Kidney (tissue), 14 donors: ENCODE results near the gene CCDC169. TPM values are rescaled to one million over a fixed set of nuclear protein-coding genes. Genes with fewer than 3 reads are reported as not detected.

Experiments
- DNase-seq, 5 donors: peaks; one replicate each; pipeline ENCODE4 v3.0.0-alpha.2; 2013 to 2020
- FAIRE-seq: peaks from 2 replicates; lab custom pipeline; 2012; peaks lifted over from hg19 to GRCh38; lab: Jason Lieb, UNC
- H3K27ac ChIP-seq, 2 donors: one replicate each; pipeline ENCODE4 v1.7.0; 2013; ENCODE audit warnings: low read depth in 2 of 2, low read length in 2 of 2, inconsistent platforms in 1 of 2
- H3K27me3 ChIP-seq: one replicate; pipeline ENCODE4 v1.7.1; 2013; ENCODE audit warnings: low read length, inconsistent platforms; ENCODE audit not compliant: control insufficient read depth, insufficient read depth
- H3K36me3 ChIP-seq, 3 donors: one replicate each; pipeline versions ENCODE4 v1.7.0 to v1.7.1; 2013; ENCODE audit warnings: low read length in 3 of 3, control low read depth in 1 of 3, inconsistent platforms in 1 of 3; ENCODE audit not compliant: insufficient read depth in 3 of 3, control insufficient read depth in 2 of 3
- H3K4me1 ChIP-seq, 3 donors: one replicate each; pipeline versions ENCODE4 v1.7.0 to v1.7.1; 2013; ENCODE audit warnings: low read length in 3 of 3, inconsistent platforms in 1 of 3, low read depth in 1 of 3; ENCODE audit not compliant: control insufficient read depth in 2 of 3, insufficient read depth in 2 of 3
- H3K4me3 ChIP-seq, 3 donors: one replicate each; pipeline versions ENCODE4 v1.7.0 to v1.8.1; 2013; ENCODE audit warnings: low read length in 3 of 3, control low read depth in 1 of 3, inconsistent platforms in 1 of 3
- H3K9ac ChIP-seq, 3 donors: one replicate each; pipeline versions ENCODE4 v1.7.0 to v1.7.1; 2013; ENCODE audit warnings: low read length in 3 of 3, control low read depth in 1 of 3, inconsistent platforms in 1 of 3
- H3K9me3 ChIP-seq, 3 donors: one replicate each; pipeline versions ENCODE4 v1.7.0 to v1.7.1; 2013; ENCODE audit warnings: low read length in 3 of 3, control low read depth in 1 of 3, inconsistent platforms in 1 of 3; ENCODE audit not compliant: control insufficient read depth in 2 of 3, insufficient read depth in 1 of 3
- CTCF ChIP-seq: IDR thresholded peaks from 3 replicates; pipeline ENCODE4 v1.5.1; 2012; ENCODE audit warnings: mild to moderate bottlenecking, moderate library complexity, borderline replicate concordance; ENCODE audit not compliant: insufficient read depth; ENCODE audit errors: extremely low read depth
- intact Hi-C: fragments of 100-400 bp; cut with DNase I; formaldehyde crosslinking; loops from one replicate; pipeline ENCODE4 v1.11.1; 2022
- polyA plus RNA-seq: library from polyadenylated mRNA; stranded (reverse); fragments of 350-450 nt; fragmentation: Illumina TruSeq; extraction: RNeasy Lipid Tissue Mini Kit (QIAGEN cat#74804); gene quantifications from one replicate; pipeline ENCODE4 v1.2.3, GENCODE V29; 2014; ENCODE audit warnings: low read depth, low replicate concordance; ENCODE audit not compliant: insufficient read depth
- total RNA-seq: library from RNA; stranded (reverse); fragmentation: NEBNext Ultra II Directional; extraction: Animal tissue kit (Norgen Biotek cat#: 25700); gene quantifications from one replicate; pipeline ENCODE4 v1.2.1, GENCODE V29; 2021
- donor health status: control.
- donor health status: control.
- donor health status: control.
- donor health status: control.
- donor health status: control.
- donor health status: DM: yes; HTN: yes; CAD: no.
- donor health status: Normal renal cell carcinoma (clear cell type).

The CCDC169 gene
- total and polyA plus RNA-seq, 2 donors from 2014 or later = 1.5 to 2.5 TPM

DNA sequence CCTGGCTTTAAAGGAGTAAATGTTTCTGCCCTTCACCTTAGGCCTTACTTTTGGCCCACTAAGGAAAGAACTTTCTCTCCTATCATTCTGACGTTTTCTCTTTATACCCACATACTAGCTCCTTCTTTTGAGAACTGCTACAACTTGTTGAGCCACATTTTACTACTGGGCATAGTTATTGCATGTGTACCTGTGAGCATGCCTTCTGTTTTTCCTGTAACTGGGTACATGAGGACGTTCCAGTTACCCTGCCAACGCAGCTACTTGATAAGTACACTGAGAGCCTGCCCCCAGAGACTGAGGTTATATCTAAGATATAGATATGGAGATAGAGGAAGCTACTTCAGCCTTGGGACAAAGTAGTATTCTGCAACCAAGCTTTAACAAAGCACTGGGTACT is 3.5 kb downstream of the CCDC169 start:
- peaks cover 0 to 7% (median 7%) of the 10 kb centered on the region in 3 donors for H3K4me1 ChIP-seq
- FAIRE-seq = no peak
- H3K36me3 ChIP-seq = no peaks in the 10 kb centered on the region
- no peak for TF ChIP-seq CTCF
- no peaks in the 10 kb centered on the region for H3K9me3 ChIP-seq
- DNase-seq = no peak
- intact Hi-C loops = no loop called here
- no peak overlapping the region for H3K4me3 ChIP-seq
- no peak overlapping the region for H3K9ac ChIP-seq
- no peak overlapping the region for H3K27ac ChIP-seq
- H3K27me3 ChIP-seq = no peaks in the 10 kb centered on the region

GRCh38 chr13:36293497-36293896 is 4.1 kb downstream of the CCDC169 start:
- Histone ChIP-seq H3K9ac (no peak overlapping the region), H3K36me3 (no peaks in the 10 kb centered on the region), H3K27me3 (no peaks in the 10 kb centered on the region), H3K27ac (no peak overlapping the region), H3K4me1 (peaks cover 0 to 6% (median 4%) of the 10 kb centered on the region in 3 donors), H3K9me3 (no peaks in the 10 kb centered on the region), H3K4me3 (no peak overlapping the region)
- intact Hi-C loops = no loop called here
- FAIRE-seq (no peak), DNase-seq (no peak)
- no peak for TF ChIP-seq CTCF

DNA sequence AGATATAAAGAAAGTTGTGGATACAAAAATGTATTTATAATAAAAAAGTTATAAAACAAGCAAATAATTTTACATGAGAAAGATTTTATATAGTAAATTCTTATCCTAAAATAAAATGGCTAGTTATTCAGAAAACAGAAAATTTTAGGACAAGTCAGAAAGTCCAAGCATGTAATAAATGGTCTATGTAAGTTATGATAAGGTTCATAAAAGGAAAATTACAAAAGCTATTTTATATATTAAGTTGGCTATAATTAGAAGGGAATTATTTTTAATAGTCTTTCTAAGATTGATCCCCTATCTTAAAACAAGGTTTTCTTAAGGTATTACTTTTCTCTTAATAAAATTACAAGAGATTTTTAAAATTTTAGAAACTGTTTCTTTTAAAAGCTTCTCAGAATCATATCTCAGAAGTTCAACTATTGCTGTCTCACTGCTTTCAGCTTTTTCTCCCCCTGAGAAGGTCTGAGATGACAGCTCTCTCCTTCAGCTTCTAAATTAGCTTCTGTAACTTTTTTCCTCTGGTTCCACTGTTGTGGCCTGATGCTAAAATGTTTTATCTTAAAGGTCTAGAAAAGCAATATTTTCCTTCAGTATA is 8.7 kb downstream of the CCDC169 start:
- no peak overlapping the region for H3K4me3 ChIP-seq
- H3K9ac ChIP-seq = no peak overlapping the region
- H3K9me3 ChIP-seq = no peaks in the 10 kb centered on the region
- no peak overlapping the region for H3K27ac ChIP-seq
- H3K27me3 ChIP-seq = no peaks in the 10 kb centered on the region
- intact Hi-C loops = loop anchor here (10.0 kb wide), 1 partner anchor 446 kb away; no protein-coding TSS in a partner anchor
- FAIRE-seq (peak; percentile 95), DNase-seq (no peak)
- no peak for TF ChIP-seq CTCF
- no peaks in the 10 kb centered on the region for H3K36me3 ChIP-seq
- H3K4me1 ChIP-seq = no peaks in the 10 kb centered on the region

DNA sequence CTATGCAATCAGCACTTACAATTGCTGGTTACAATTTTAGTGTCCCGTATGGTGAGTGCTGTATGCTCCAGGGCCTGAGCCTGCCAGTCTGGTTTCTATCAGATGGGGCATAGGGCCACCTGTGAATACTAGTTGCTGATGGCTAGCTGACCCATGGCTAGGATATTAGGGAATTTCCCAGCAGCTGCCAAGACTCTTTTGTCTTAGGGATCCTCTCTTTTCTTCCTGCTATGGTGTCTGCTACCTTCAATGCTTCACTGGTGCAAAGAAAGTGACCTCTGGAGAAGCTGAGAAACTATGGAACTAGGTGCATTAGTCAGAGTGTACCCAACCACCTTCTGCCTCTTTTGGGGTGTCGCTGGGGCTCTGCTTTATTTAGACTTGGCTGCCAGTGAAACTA is 11.6 kb downstream of the CCDC169 start:
- Histone ChIP-seq H3K9me3 (no peaks in the 10 kb centered on the region), H3K4me1 (no peaks in the 10 kb centered on the region), H3K27ac (no peak overlapping the region), H3K4me3 (no peak overlapping the region), H3K36me3 (no peaks in the 10 kb centered on the region), H3K27me3 (no peaks in the 10 kb centered on the region), H3K9ac (no peak overlapping the region)
- no peak for TF ChIP-seq CTCF
- intact Hi-C loops = loop anchor here (10.0 kb wide), 1 partner anchor 449 kb away; no protein-coding TSS in a partner anchor
- no peak for FAIRE-seq
- no peak for DNase-seq
